Thoracic aorta (tissue), 2 donors: ENCODE measurements around the gene TOR1A. TPM values are rescaled to one million over a fixed set of nuclear protein-coding genes. Genes with fewer than 3 reads are reported as not detected.

ENCODE experiments used
- ATAC-seq: fragments of 150-250 bp; one replicate; pipeline ENCODE4 v1.8.0; 2017; ENCODE audit warnings: low read depth; ENCODE audit not compliant: insufficient number of reproducible peaks, low FRiP score
- DNase-seq: peaks from one replicate; pipeline ENCODE4 v3.0.0-alpha.2; 2020; ENCODE audit warnings: low spot score
- H3K27ac ChIP-seq, 2 donors: fragments of 200-600 bp; sonication (generic); 1 replicate in 1 of 2; 2 replicates in 1 of 2; pipeline ENCODE4 v1.5.1; 2016; ENCODE audit warnings: mild to moderate bottlenecking in 2 of 2, moderate library complexity in 2 of 2
- H3K27me3 ChIP-seq: fragments of 200-600 bp; sonication (generic); replicated peaks from 2 replicates; pipeline ENCODE4 v1.6.0; 2016; ENCODE audit warnings: mild to moderate bottlenecking; ENCODE audit not compliant: insufficient read depth
- H3K36me3 ChIP-seq: fragments of 200-600 bp; sonication (generic); one replicate; pipeline ENCODE4 v1.5.1; 2016
- H3K4me1 ChIP-seq, 2 donors: fragments of 200-600 bp; sonication (generic); 1 replicate in 1 of 2; 2 replicates in 1 of 2; pipeline versions ENCODE4 v1.5.1 to v1.6.0; 2016; ENCODE audit warnings: low read depth in 2 of 2, mild to moderate bottlenecking in 1 of 2; ENCODE audit not compliant: control insufficient read depth in 1 of 2
- H3K4me3 ChIP-seq: fragments of 200-600 bp; sonication (generic); 2 replicates; pipeline ENCODE4 v1.5.1; 2016; ENCODE audit warnings: mild to moderate bottlenecking
- H3K9me3 ChIP-seq: fragments of 200-600 bp; sonication (generic); 2 replicates; pipeline ENCODE4 v1.5.1; 2016
- CTCF ChIP-seq: fragments of 200-600 bp; sonication (generic); IDR thresholded peaks from one replicate; pipeline ENCODE4 v1.5.1; 2019; ENCODE audit warnings: antibody characterized with exemption
- total RNA-seq, 2 donors: library from RNA; depleted of rRNA; stranded (reverse); fragments of >200 nt; gene quantifications; one replicate each; pipeline versions ENCODE4 v1.1.0 to v1.2.3, GENCODE V29; 2016

TOR1A gene
- total RNA-seq, 2 donors from 2014 or later = 36.1 to 39.3 TPM

GRCh38 chr9:129841071-129841470 is 17.1 kb upstream of the TOR1A start:
- H3K27me3 ChIP-seq = no peaks in the 10 kb centered on the region
- no peak overlapping the region for H3K27ac ChIP-seq
- no peak for TF ChIP-seq CTCF
- no peaks in the 10 kb centered on the region for H3K36me3 ChIP-seq
- DNase-seq (no peak), ATAC-seq (no peak)
- no peak overlapping the region for H3K4me3 ChIP-seq
- no peaks in the 10 kb centered on the region for H3K9me3 ChIP-seq
- peaks cover 25 to 41% of the 10 kb centered on the region in 2 donors for H3K4me1 ChIP-seq

GRCh38 chr9:129840034-129840433 is 16.1 kb upstream of the TOR1A start:
- DNase-seq = no peak
- H3K36me3 ChIP-seq = no peaks in the 10 kb centered on the region
- H3K27me3 ChIP-seq = no peaks in the 10 kb centered on the region
- ATAC-seq = no peak
- H3K27ac ChIP-seq = no peak overlapping the region
- H3K9me3 ChIP-seq = no peaks in the 10 kb centered on the region
- no peak overlapping the region for H3K4me3 ChIP-seq
- TF ChIP-seq CTCF = no peak
- peaks cover 25 to 43% of the 10 kb centered on the region in 2 donors for H3K4me1 ChIP-seq

GRCh38 chr9:129839324-129840023 is 15.5 kb upstream of the TOR1A start:
- no peak for ATAC-seq
- Histone ChIP-seq H3K9me3 (no peaks in the 10 kb centered on the region), H3K27ac (peak overlapping the region in 1 of 2 donors; percentile 11), H3K4me1 (peaks cover 25 to 43% of the 10 kb centered on the region in 2 donors), H3K4me3 (no peak overlapping the region), H3K36me3 (no peaks in the 10 kb centered on the region), H3K27me3 (no peaks in the 10 kb centered on the region)
- DNase-seq = no peak
- TF ChIP-seq CTCF = no peak

GRCh38 chr9:129838707-129839259 is 14.8 kb upstream of the TOR1A start:
- H3K27me3 ChIP-seq = no peaks in the 10 kb centered on the region
- no peaks in the 10 kb centered on the region for H3K36me3 ChIP-seq
- H3K27ac ChIP-seq = peak overlapping the region in 1 of 2 donors; percentile 11
- ATAC-seq = no peak
- no peaks in the 10 kb centered on the region for H3K9me3 ChIP-seq
- no peak overlapping the region for H3K4me3 ChIP-seq
- no peak for TF ChIP-seq CTCF
- no peak for DNase-seq
- peaks cover 32 to 50% of the 10 kb centered on the region in 2 donors for H3K4me1 ChIP-seq

- Histone ChIP-seq H3K27ac (peak overlapping the region in 1 of 2 donors; percentile 92), H3K9me3 (no peaks in the 10 kb centered on the region), H3K36me3 (peaks cover 6% of the 10 kb centered on the region), H3K4me3 (peak overlapping the region; percentile 86), H3K27me3 (no peaks in the 10 kb centered on the region), H3K4me1 (peaks cover 32 to 54% of the 10 kb centered on the region in 2 donors)
- TF ChIP-seq CTCF = no peak
- DNase-seq (no peak), ATAC-seq (no peak)
Observed at GRCh38 chr9:129836311-129837007, 12.5 kb upstream of the TOR1A start.
